Nephron progenitor cell (in vitro differentiated cells): ENCODE measurements around the gene UTRN.

ENCODE experiments used
- DNase-seq: peaks from one replicate; pipeline ENCODE4 v3.0.0; 2021
- H3K27ac Mint-ChIP-seq: 2 replicates; pipeline ENCODE4 v1.8.0; 2021; ENCODE audit warnings: mild to moderate bottlenecking, moderate library complexity, mixed read lengths
- H3K27me3 Mint-ChIP-seq: 2 replicates; pipeline ENCODE4 v1.8.0; 2021; ENCODE audit warnings: mild to moderate bottlenecking, low read depth, mixed read lengths; ENCODE audit not compliant: poor library complexity
- H3K36me3 Mint-ChIP-seq: 2 replicates; pipeline ENCODE4 v1.8.0; 2021; ENCODE audit warnings: low read depth, mixed read lengths
- H3K4me1 Mint-ChIP-seq: 2 replicates; pipeline ENCODE4 v1.8.0; 2021; ENCODE audit warnings: mixed read lengths
- H3K4me3 Mint-ChIP-seq: 2 replicates; pipeline ENCODE4 v1.8.0; 2021; ENCODE audit warnings: mild to moderate bottlenecking, moderate library complexity, mixed read lengths
- H3K9me3 Mint-ChIP-seq: 2 replicates; pipeline ENCODE4 v1.8.0; 2021; ENCODE audit warnings: mild to moderate bottlenecking, moderate library complexity, mixed read lengths
- TF ChIP-seq, protein P1 (sequence below): fragments of 200-600 bp; sonication (generic); IDR thresholded peaks from 2 replicates; pipeline ENCODE4 v1.5.0; 2021; ENCODE audit warnings: antibody characterized with exemption

Gene UTRN

DNA sequence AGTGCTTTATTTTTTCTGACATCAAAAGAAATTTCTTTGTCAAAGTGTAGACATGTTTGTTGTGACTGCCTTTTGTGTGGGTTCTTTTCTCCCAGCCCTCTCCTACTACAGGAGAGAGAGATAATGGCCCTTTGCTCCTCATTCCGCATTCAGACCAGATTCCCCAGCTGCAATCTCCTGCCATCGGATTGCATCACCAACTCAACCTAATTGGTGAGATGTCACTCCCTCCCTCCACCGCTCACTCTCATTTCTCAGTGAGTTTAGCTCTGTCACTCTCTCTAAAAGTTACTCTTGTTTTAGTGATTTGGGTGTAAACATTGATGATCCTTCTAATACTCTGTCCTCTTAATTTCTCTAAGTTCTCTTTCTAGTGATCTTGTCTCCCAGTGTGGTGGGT lies 22.7 kb downstream of the UTRN start:
- no peak overlapping the region for H3K27ac Mint-ChIP-seq
- TF ChIP-seq, protein P1, sequence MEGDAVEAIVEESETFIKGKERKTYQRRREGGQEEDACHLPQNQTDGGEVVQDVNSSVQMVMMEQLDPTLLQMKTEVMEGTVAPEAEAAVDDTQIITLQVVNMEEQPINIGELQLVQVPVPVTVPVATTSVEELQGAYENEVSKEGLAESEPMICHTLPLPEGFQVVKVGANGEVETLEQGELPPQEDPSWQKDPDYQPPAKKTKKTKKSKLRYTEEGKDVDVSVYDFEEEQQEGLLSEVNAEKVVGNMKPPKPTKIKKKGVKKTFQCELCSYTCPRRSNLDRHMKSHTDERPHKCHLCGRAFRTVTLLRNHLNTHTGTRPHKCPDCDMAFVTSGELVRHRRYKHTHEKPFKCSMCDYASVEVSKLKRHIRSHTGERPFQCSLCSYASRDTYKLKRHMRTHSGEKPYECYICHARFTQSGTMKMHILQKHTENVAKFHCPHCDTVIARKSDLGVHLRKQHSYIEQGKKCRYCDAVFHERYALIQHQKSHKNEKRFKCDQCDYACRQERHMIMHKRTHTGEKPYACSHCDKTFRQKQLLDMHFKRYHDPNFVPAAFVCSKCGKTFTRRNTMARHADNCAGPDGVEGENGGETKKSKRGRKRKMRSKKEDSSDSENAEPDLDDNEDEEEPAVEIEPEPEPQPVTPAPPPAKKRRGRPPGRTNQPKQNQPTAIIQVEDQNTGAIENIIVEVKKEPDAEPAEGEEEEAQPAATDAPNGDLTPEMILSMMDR: no peak
- H3K4me3 Mint-ChIP-seq: no peak overlapping the region
- no peaks in the 10 kb centered on the region for H3K27me3 Mint-ChIP-seq
- no peaks in the 10 kb centered on the region for H3K9me3 Mint-ChIP-seq
- DNase-seq: no peak
- H3K36me3 Mint-ChIP-seq: peaks cover 36% of the 10 kb centered on the region
- peaks cover 37% of the 10 kb centered on the region for H3K4me1 Mint-ChIP-seq

- no peak for DNase-seq
- no peak overlapping the region for H3K27ac Mint-ChIP-seq
- H3K4me1 Mint-ChIP-seq: peaks cover 48% of the 10 kb centered on the region
Observed at GRCh38 chr6:144310765-144311164, 25.6 kb downstream of the UTRN start.

DNA sequence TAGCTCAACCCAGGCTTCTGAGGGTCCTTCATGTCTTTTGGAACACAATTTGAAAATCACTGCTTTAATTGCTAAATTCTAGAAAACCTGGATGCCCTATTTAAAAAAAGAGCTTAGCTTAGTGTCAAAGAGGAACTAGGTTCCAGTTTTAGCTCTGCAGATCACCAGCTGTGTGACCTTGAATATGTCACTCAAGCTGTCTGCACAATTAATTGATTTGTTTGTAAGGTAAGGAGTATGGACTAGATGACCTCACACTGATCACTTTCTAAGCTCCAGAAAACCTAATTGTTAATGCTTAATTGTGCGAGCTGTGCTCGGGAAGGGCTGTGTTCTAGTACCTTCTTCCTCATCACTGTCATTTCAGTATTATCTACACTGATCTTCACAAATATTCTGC lies 26.2 kb downstream of the UTRN start:
- H3K4me1 Mint-ChIP-seq: peaks cover 43% of the 10 kb centered on the region
- H3K36me3 Mint-ChIP-seq: peaks cover 31% of the 10 kb centered on the region
- H3K27ac Mint-ChIP-seq: no peak overlapping the region
- H3K9me3 Mint-ChIP-seq: no peaks in the 10 kb centered on the region
- DNase-seq: no peak
- no peaks in the 10 kb centered on the region for H3K27me3 Mint-ChIP-seq
- TF ChIP-seq, protein P1: no peak
- no peak overlapping the region for H3K4me3 Mint-ChIP-seq

More at GRCh38 chr6:144310765-144311164, 25.6 kb downstream of the UTRN start:
- Mint-ChIP-seq H3K4me3 (no peak overlapping the region), H3K27me3 (no peaks in the 10 kb centered on the region), H3K9me3 (no peaks in the 10 kb centered on the region), H3K36me3 (peaks cover 36% of the 10 kb centered on the region)
- TF ChIP-seq, protein P1: no peak

DNA sequence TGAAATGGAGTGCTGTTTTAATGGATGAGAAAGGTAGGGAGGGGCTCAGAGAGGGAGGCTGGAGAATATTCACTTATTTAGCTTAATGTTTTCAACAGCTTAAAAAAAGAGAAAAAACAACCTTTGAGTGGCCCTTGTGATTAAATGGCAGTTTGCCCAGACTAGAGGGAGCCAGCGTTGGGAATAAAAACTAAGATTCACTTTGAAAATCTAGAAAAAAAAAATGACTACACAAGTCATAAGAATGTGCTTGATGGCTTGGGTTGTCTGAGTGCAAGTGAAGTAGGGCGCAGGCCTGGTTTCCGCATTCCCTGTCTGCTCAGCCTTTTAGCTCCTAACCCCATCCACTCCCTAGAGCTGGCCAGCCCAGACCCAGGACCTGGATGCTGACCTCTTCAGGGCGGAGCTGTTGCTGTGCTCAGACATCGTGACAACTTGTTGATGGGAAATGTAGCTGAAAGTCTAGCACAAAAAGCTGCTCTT lies 28.9 kb downstream of the UTRN start:
- Mint-ChIP-seq H3K4me3 (no peak overlapping the region), H3K27me3 (no peaks in the 10 kb centered on the region), H3K36me3 (peaks cover 17% of the 10 kb centered on the region), H3K4me1 (peaks cover 31% of the 10 kb centered on the region), H3K27ac (peak overlapping the region; percentile 51), H3K9me3 (no peaks in the 10 kb centered on the region)
- TF ChIP-seq, protein P1: no peak
- no peak for DNase-seq

GRCh38 chr6:144314562-144314961 lies 29.4 kb downstream of the UTRN start:
- Mint-ChIP-seq H3K4me3 (no peak overlapping the region), H3K27ac (peak overlapping the region; percentile 51), H3K36me3 (peaks cover 11% of the 10 kb centered on the region), H3K9me3 (no peaks in the 10 kb centered on the region), H3K27me3 (no peaks in the 10 kb centered on the region), H3K4me1 (peaks cover 33% of the 10 kb centered on the region)
- TF ChIP-seq, protein P1: no peak
- DNase-seq: no peak

DNA sequence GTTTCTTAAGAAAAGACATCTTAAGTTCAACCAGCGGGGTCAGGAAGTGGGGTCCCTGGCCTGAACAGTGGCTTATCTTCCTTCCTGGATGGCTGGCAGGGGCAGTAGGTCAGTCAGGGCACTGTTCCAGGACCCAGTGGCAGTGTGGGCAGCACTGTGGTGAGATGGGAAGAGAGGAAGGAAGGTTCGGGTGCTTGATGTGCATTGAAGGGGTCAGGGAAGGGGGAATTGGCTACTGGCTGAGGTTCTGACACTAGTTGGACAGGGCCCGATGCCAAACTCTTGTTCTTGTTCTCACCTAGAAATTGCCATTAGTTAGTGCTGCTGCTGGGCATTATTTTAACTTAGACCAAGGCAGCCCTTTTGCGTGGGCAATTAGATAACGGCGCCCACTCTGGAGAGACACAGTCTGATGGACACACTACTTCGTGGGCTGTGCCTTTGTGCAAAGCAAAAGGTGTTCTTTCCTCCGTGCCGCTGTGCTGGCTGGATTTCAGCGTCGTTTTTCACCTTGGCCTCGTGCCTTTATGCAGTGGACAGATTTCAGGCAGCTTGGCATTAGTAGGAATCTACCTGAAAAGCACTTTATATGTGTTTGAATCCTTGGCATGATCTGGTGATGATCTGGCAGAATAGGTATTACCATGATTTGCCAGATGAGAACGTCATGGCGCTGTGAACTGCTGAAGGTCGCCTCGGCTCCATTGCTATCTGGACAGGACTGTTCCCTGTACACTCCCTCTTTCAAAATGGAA lies 30.3 kb downstream of the UTRN start:
- Mint-ChIP-seq H3K9me3 (no peaks in the 10 kb centered on the region), H3K4me1 (peaks cover 41% of the 10 kb centered on the region), H3K4me3 (no peak overlapping the region), H3K27me3 (no peaks in the 10 kb centered on the region), H3K36me3 (peaks cover 6% of the 10 kb centered on the region), H3K27ac (peak overlapping the region; percentile 97)
- TF ChIP-seq, protein P1: no peak
- no peak for DNase-seq
